Aorta (tissue), 5 donors: Measurements from ENCODE around the gene LUC7L2. TPM values are rescaled to one million over a fixed set of nuclear protein-coding genes. Genes with fewer than 3 reads are reported as not detected.

ENCODE experiments used
- ATAC-seq: fragments of 200-7000 bp; cut with Tn5 transposase; one replicate; pipeline ENCODE4 v1.9.1; 2022; ENCODE audit warnings: moderate library complexity; ENCODE audit not compliant: low FRiP score
- DNase-seq, 2 donors: peaks; one replicate each; pipeline ENCODE4 v3.0.0-alpha.2; 2020
- H3K27ac ChIP-seq, 2 donors: one replicate each; pipeline ENCODE4 v1.5.1; 2013; ENCODE audit warnings: low read length in 2 of 2, mild to moderate bottlenecking in 2 of 2, moderate library complexity in 2 of 2, control low read depth in 1 of 2, inconsistent platforms in 1 of 2, low read depth in 1 of 2
- H3K27me3 ChIP-seq, 2 donors: one replicate each; pipeline ENCODE4 v1.6.1; 2013; ENCODE audit warnings: control low read depth in 1 of 2, low read length in 1 of 2, mild to moderate bottlenecking in 1 of 2, moderate library complexity in 1 of 2; ENCODE audit not compliant: insufficient read depth in 2 of 2, control insufficient read depth in 1 of 2
- H3K36me3 ChIP-seq, 2 donors: one replicate each; pipeline ENCODE4 v1.6.1; 2013; ENCODE audit warnings: control low read depth in 1 of 2, low read length in 1 of 2, mild to moderate bottlenecking in 1 of 2; ENCODE audit not compliant: insufficient read depth in 2 of 2, control insufficient read depth in 1 of 2
- H3K4me1 ChIP-seq, 2 donors: one replicate each; pipeline ENCODE4 v1.6.1; 2013; ENCODE audit warnings: low read length in 2 of 2, control low read depth in 1 of 2, mild to moderate bottlenecking in 1 of 2, moderate library complexity in 1 of 2; ENCODE audit not compliant: insufficient read depth in 2 of 2, control insufficient read depth in 1 of 2
- H3K4me3 ChIP-seq, 2 donors: one replicate each; pipeline ENCODE4 v1.5.1; 2013; ENCODE audit warnings: low read length in 2 of 2, control low read depth in 1 of 2, mild to moderate bottlenecking in 1 of 2
- H3K9me3 ChIP-seq: one replicate; pipeline ENCODE4 v1.6.1; 2013; ENCODE audit warnings: mild to moderate bottlenecking, low read length; ENCODE audit not compliant: control insufficient read depth
- WGBS, 2 donors: extraction: QIAGEN DNeasy Blood & Tissue Kit; methylation state at CpG; one replicate each; pipeline ENCODE4 v1.1.7; 2013; 5-methylcytosine and 5-hydroxymethylcytosine counted together
- intact Hi-C, 2 donors: fragments of 100-400 bp; cut with DNase I; formaldehyde crosslinking; loops; one replicate each; pipeline versions ENCODE4 v1.14.2 to v1.15.0; 2022
- polyA plus RNA-seq, 2 donors: library from polyadenylated mRNA; stranded (reverse); fragments of 200-250 nt; gene quantifications; one replicate each; pipeline ENCODE4 v1.2.3, GENCODE V29; 2013
- total RNA-seq, 2 donors: library from RNA; stranded (reverse); fragmentation: NEBNext Ultra II Directional; extraction: Animal tissue kit (Norgen Biotek cat#: 25700); gene quantifications; one replicate each; pipeline ENCODE4 v1.2.1, GENCODE V29; 2021
- donor health status: healthy with polysubstance abuse.
- donor health status: Bipolar disorder and iron deficiency.
- donor health status: DM: no; HTN: no; CAD: no.
- donor health status: DM: no; HTN: no; CAD: no.
- donor health status: DM: yes; HTN: yes; CAD: no.

The LUC7L2 gene
- total and polyA plus RNA-seq, 4 donors: 37.4 to 121 (median 91.3) TPM

GRCh38 chr7:139431459-139431858, 71.8 kb downstream of the LUC7L2 start:
- peak; percentile 58 for ATAC-seq
- H3K27ac ChIP-seq: peak overlapping the region; percentile 60 to 91
- 3 to 7% methylated on average over 3 of the region's 3 CpGs for whole genome bisulfite sequencing, 2 donors

GRCh38 chr7:139436806-139437205, 77.1 kb downstream of the LUC7L2 start:
- peak; percentile 15 for ATAC-seq
- intact Hi-C loops: no loop called here
- WGBS, 2 donors: 97 to 99% methylated on average over 9 of the region's 9 CpGs
- no peak for DNase-seq
- no peak overlapping the region for H3K4me3 ChIP-seq
- H3K27me3 ChIP-seq: no peaks in the 10 kb centered on the region
- H3K27ac ChIP-seq: no peak overlapping the region
- no peaks in the 10 kb centered on the region for H3K36me3 ChIP-seq
- H3K9me3 ChIP-seq: no peaks in the 10 kb centered on the region
- H3K4me1 ChIP-seq: peaks cover 0 to 6% of the 10 kb centered on the region in 2 donors

More at GRCh38 chr7:139431459-139431858, 71.8 kb downstream of the LUC7L2 start:
- H3K4me1 ChIP-seq: peaks cover 0 to 12% of the 10 kb centered on the region in 2 donors
- no peak for DNase-seq
- H3K4me3 ChIP-seq: no peak overlapping the region
- intact Hi-C loops: loop anchor here in 1 of 2 donors (5.0 kb wide), 1 partner anchor 69 kb away; no protein-coding TSS in a partner anchor
- H3K27me3 ChIP-seq: no peaks in the 10 kb centered on the region
- no peaks in the 10 kb centered on the region for H3K36me3 ChIP-seq
- H3K9me3 ChIP-seq: no peaks in the 10 kb centered on the region

- Histone ChIP-seq H3K27me3 (no peaks in the 10 kb centered on the region), H3K36me3 (no peaks in the 10 kb centered on the region), H3K9me3 (no peaks in the 10 kb centered on the region), H3K27ac (no peak overlapping the region), H3K4me1 (no peaks in the 10 kb centered on the region), H3K4me3 (no peak overlapping the region)
- ATAC-seq: no peak
- 89 to 91% methylated on average over 7 of the region's 7 CpGs for WGBS, 2 donors
- intact Hi-C loops: no loop called here
- no peak for DNase-seq
Observed at GRCh38 chr7:139439375-139439774, 79.7 kb downstream of the LUC7L2 start.

GRCh38 chr7:139441961-139442360, 82.3 kb downstream of the LUC7L2 start:
- 87 to 89% methylated on average over 4 of the region's 4 CpGs for WGBS, 2 donors
- Histone ChIP-seq H3K4me3 (no peak overlapping the region), H3K9me3 (no peaks in the 10 kb centered on the region), H3K27me3 (no peaks in the 10 kb centered on the region), H3K4me1 (no peaks in the 10 kb centered on the region), H3K36me3 (no peaks in the 10 kb centered on the region), H3K27ac (no peak overlapping the region)
- ATAC-seq: no peak
- intact Hi-C loops: no loop called here
- DNase-seq: no peak

- DNase-seq: no peak
- intact Hi-C loops: loop anchor here in 1 of 2 donors (5.0 kb wide), 1 partner anchor 41 kb away; no protein-coding TSS in a partner anchor
- no peaks in the 10 kb centered on the region for H3K36me3 ChIP-seq
- H3K9me3 ChIP-seq: no peaks in the 10 kb centered on the region
- H3K27me3 ChIP-seq: no peaks in the 10 kb centered on the region
- no peak for ATAC-seq
- no peak overlapping the region for H3K4me3 ChIP-seq
- H3K27ac ChIP-seq: no peak overlapping the region
- 93 to 96% methylated on average over 20 of the region's 20 CpGs for WGBS, 2 donors
- no peaks in the 10 kb centered on the region for H3K4me1 ChIP-seq
Observed at GRCh38 chr7:139446051-139446890, 86.6 kb downstream of the LUC7L2 start.

- no peak overlapping the region for H3K27ac ChIP-seq
- H3K36me3 ChIP-seq: no peaks in the 10 kb centered on the region
- intact Hi-C loops: no loop called here
- WGBS, 2 donors: 97 to 98% methylated on average over 6 of the region's 6 CpGs
- H3K27me3 ChIP-seq: no peaks in the 10 kb centered on the region
- no peak for ATAC-seq
- H3K4me1 ChIP-seq: no peaks in the 10 kb centered on the region
- DNase-seq: no peak
- no peak overlapping the region for H3K4me3 ChIP-seq
- H3K9me3 ChIP-seq: no peaks in the 10 kb centered on the region
Observed at GRCh38 chr7:139450851-139451250, 91.2 kb downstream of the LUC7L2 start.

- Histone ChIP-seq H3K36me3 (no peaks in the 10 kb centered on the region), H3K9me3 (no peaks in the 10 kb centered on the region), H3K4me3 (no peak overlapping the region), H3K4me1 (no peaks in the 10 kb centered on the region), H3K27me3 (no peaks in the 10 kb centered on the region), H3K27ac (no peak overlapping the region)
- DNase-seq: peak in 1 of 2 donors; percentile 73
- ATAC-seq: peak; percentile 48
- WGBS, 2 donors: 55 to 56% methylated on average over 6 of the region's 6 CpGs
- intact Hi-C loops: no loop called here
Observed at GRCh38 chr7:139451638-139452037, 91.9 kb downstream of the LUC7L2 start.

GRCh38 chr7:139452958-139453672, 93.4 kb downstream of the LUC7L2 start:
- H3K27ac ChIP-seq: peak overlapping the region; percentile 6 to 53
- intact Hi-C loops: no loop called here

More at GRCh38 chr7:139452958-139453672, 93.4 kb downstream of the LUC7L2 start:
- H3K9me3 ChIP-seq: no peaks in the 10 kb centered on the region
- no peaks in the 10 kb centered on the region for H3K27me3 ChIP-seq
- no peak overlapping the region for H3K4me3 ChIP-seq
- ATAC-seq: peak; percentile 53
- WGBS, 2 donors: 24 to 25% methylated on average over 12 of the region's 12 CpGs
- DNase-seq: no peak
- H3K36me3 ChIP-seq: no peaks in the 10 kb centered on the region
- H3K4me1 ChIP-seq: no peaks in the 10 kb centered on the region
